Muscle of leg (tissue), 11 donors: ENCODE data around the gene TUBE1. TPM values are rescaled to one million over a fixed set of nuclear protein-coding genes. Genes with fewer than 3 reads are reported as not detected.
"Not testable (repeated sequence)": the region's sequence is repeated elsewhere in the genome, so short reads cannot be mapped to it uniquely, and the experiment has no call there.

Source experiments
- DNase-seq: peaks from one replicate; pipeline ENCODE4 v3.0.0; 2013
- H3K27ac ChIP-seq: one replicate; pipeline ENCODE4 v1.5.1; 2013; ENCODE audit warnings: mild to moderate bottlenecking, low read length, control low read depth
- H3K27me3 ChIP-seq: one replicate; pipeline ENCODE4 v1.6.1; 2013; ENCODE audit warnings: low read length; ENCODE audit not compliant: control insufficient read depth, insufficient read depth
- H3K36me3 ChIP-seq: one replicate; pipeline ENCODE4 v1.6.1; 2013; ENCODE audit warnings: low read length; ENCODE audit not compliant: control insufficient read depth, insufficient read depth
- H3K4me1 ChIP-seq: one replicate; pipeline ENCODE4 v1.6.1; 2013; ENCODE audit warnings: low read length; ENCODE audit not compliant: control insufficient read depth, insufficient read depth
- H3K4me3 ChIP-seq: one replicate; pipeline ENCODE4 v1.5.1; 2013; ENCODE audit warnings: low read length, control low read depth
- H3K9me3 ChIP-seq: replicated peaks from 2 replicates; pipeline ENCODE4 v1.6.1; 2013; ENCODE audit warnings: low read depth, low read length; ENCODE audit not compliant: control insufficient read depth
- WGBS: methylation state at CpG from one replicate; pipeline ENCODE4 v1.1.5; 2013; ENCODE audit warnings: missing lambda C conversion rate; ENCODE audit not compliant: insufficient coverage; 5-methylcytosine and 5-hydroxymethylcytosine counted together
- polyA plus RNA-seq, 8 donors: library from polyadenylated mRNA; unstranded; fragments of 120-200 nt; gene quantifications; one replicate each; pipeline versions ENCODE4 v1.2.1 to v1.2.3, GENCODE V29; 2013; ENCODE audit warnings: inconsistent platforms in 1 of 8, low replicate concordance in 1 of 8; ENCODE audit not compliant: insufficient read length in 8 of 8, insufficient read depth in 1 of 8
- total RNA-seq: library from RNA; stranded (reverse); fragments of 120-200 nt; gene quantifications from one replicate; pipeline ENCODE4 v1.2.4, GENCODE V29; 2013

TUBE1 gene
- total and polyA plus RNA-seq, 9 donors: 12.9 to 26.3 (median 18.7) TPM

GRCh38 chr6:112049026-112049799, 38.1 kb downstream of the TUBE1 start:
- no peaks in the 10 kb centered on the region for H3K36me3 ChIP-seq
- 100% methylated on average over 1 of the region's 6 CpGs for WGBS
- DNase-seq: no peak
- no peaks in the 10 kb centered on the region for H3K27me3 ChIP-seq
- H3K4me1 ChIP-seq: no peaks in the 10 kb centered on the region
- no peak overlapping the region for H3K4me3 ChIP-seq
- H3K9me3 ChIP-seq: no peaks in the 10 kb centered on the region
- H3K27ac ChIP-seq: no peak overlapping the region

DNA sequence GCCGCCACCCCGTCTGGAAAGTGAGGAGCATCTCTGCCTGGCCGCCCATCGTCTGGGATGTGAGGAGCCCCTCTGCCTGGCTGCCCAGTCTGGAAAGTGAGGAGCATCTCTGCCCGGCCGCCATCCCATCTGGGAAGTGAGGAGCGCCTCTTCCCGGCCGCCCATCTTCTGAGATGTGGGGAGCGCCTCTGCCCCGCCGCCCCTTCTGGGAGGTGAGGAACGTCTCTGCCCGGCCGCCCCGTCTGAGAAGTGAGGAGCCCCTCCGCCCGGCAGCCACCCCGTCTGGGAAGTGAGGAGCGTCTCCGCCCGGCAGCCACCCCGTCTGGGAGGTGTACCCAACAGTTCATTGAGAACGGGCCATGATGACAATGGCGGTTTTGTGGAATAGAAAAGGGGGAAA, 39.8 kb downstream of the TUBE1 start:
- not testable (repeated sequence) for H3K36me3 ChIP-seq, H3K27ac ChIP-seq, DNase-seq, H3K9me3 ChIP-seq, H3K27me3 ChIP-seq, H3K4me1 ChIP-seq, H3K4me3 ChIP-seq
- WGBS: 96% methylated on average over 13 of the region's 25 CpGs

DNA sequence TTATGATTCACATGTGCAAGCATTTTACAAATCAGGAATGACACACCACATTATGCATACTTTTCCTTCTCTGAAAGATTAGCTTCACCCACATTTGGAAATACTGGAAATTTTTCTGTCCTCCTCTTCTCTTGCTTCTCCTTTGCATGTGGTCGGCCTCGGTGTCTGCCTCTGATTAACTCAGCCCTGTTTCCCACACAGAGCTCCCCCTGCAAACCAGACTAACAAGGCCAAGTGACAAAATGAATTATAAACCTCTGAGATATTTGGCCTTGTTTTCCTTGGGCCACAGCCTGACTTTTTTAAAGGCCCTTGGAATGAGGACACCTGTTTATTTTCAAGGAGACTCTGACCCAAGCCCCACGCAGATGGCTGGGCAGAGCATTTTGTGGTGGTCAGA, 42.4 kb downstream of the TUBE1 start:
- no peak overlapping the region for H3K27ac ChIP-seq
- H3K9me3 ChIP-seq: no peaks in the 10 kb centered on the region
- no peaks in the 10 kb centered on the region for H3K27me3 ChIP-seq
- H3K4me1 ChIP-seq: peaks cover 4% of the 10 kb centered on the region
- no peak for DNase-seq
- no peaks in the 10 kb centered on the region for H3K36me3 ChIP-seq
- WGBS: 37% methylated on average over 2 of the region's 3 CpGs
- H3K4me3 ChIP-seq: no peak overlapping the region

- Histone ChIP-seq H3K9me3 (no peaks in the 10 kb centered on the region), H3K27ac (no peak overlapping the region), H3K4me3 (no peak overlapping the region), H3K36me3 (no peaks in the 10 kb centered on the region), H3K4me1 (peaks cover 6% of the 10 kb centered on the region), H3K27me3 (no peaks in the 10 kb centered on the region)
- no peak for DNase-seq
- WGBS: 79% methylated on average over 3 of the region's 8 CpGs
Observed at GRCh38 chr6:112044196-112044595, 43.1 kb downstream of the TUBE1 start.

DNA sequence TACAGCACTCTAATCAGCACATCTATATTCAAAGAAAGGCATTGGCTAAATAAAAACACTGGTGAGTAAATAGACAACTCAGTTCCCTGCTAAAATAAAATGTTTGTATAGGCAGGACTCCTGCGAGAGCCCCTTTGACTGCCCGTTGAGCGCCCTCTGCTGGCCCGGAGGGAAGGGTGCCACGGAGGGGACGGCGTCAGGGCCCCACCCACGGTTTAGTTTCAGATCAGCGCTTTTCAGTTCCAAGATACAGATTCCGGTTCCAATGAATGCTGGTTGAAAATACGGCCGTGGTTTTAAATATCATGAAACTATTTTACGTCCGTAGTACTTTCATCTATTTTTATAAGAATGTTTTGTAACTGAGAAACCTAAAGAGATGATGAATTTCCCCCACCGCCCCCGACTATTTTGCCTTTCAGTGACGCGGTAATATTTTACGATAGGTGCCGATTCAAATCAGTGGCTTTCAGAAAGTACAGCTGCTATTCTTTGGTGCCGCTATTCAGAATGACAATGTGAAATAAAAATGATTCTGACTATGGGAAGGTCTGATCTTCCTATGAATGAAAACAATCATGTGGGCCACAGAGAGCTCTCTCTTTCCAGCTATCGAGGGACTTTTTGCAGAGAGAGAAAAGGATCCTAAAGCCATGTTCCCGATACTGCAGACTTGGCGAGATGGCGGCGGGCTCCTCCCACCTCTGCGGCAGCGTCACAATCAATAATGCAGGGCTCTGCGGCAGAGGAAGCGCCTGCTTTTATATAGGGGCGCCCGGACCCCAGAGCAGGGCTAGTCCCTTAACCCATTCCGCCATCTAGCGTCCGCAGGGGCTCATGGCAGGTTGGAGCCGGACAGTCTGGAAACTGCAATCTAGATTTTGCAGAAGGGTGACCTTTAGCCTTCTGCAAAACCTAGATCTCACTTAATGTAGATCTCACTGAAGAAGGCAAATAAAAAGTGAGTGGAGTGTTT, 44.0 kb downstream of the TUBE1 start:
- Histone ChIP-seq H3K4me3 (peak overlapping the region; percentile 63), H3K27me3 (no peaks in the 10 kb centered on the region), H3K27ac (peak overlapping the region; percentile 98), H3K4me1 (peaks cover 11% of the 10 kb centered on the region), H3K9me3 (no peaks in the 10 kb centered on the region), H3K36me3 (no peaks in the 10 kb centered on the region)
- 0% methylated on average over 23 of the region's 36 CpGs for WGBS
- peak; percentile 97 for DNase-seq

DNA sequence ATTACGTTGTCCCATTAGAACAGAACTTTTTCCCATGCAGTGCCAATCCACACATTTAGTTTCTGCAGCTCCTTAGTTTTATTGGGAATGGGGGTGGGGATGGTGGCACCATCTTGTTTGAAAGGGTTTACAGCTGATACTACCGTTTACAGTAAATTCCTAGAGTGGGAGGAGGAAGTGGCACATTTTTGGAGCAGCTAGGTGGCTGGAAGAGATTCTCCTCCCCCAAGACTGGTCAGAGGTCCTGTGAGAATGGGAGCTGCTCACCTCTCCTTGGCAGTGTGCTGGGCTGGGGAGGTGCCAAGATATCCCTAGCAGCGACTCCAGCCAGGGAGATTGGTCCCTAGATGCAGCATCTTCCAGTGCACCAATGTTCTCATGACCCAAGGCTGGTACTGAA, 45.7 kb downstream of the TUBE1 start:
- 75% methylated on average over 1 of the region's 3 CpGs for WGBS
- Histone ChIP-seq H3K4me1 (peaks cover 20% of the 10 kb centered on the region), H3K27ac (no peak overlapping the region), H3K4me3 (no peak overlapping the region), H3K27me3 (no peaks in the 10 kb centered on the region), H3K9me3 (no peaks in the 10 kb centered on the region), H3K36me3 (no peaks in the 10 kb centered on the region)
- DNase-seq: no peak

- DNase-seq: no peak
- H3K4me3 ChIP-seq: no peak overlapping the region
- peaks cover 20% of the 10 kb centered on the region for H3K4me1 ChIP-seq
- no peaks in the 10 kb centered on the region for H3K36me3 ChIP-seq
- H3K9me3 ChIP-seq: no peaks in the 10 kb centered on the region
- no peak overlapping the region for H3K27ac ChIP-seq
- 56% methylated on average over 1 of the region's 1 CpG for WGBS
- H3K27me3 ChIP-seq: no peaks in the 10 kb centered on the region
Observed at GRCh38 chr6:112040956-112041355, 46.3 kb downstream of the TUBE1 start.

- DNase-seq: no peak
- H3K27me3 ChIP-seq: no peaks in the 10 kb centered on the region
- no peaks in the 10 kb centered on the region for H3K9me3 ChIP-seq
- H3K36me3 ChIP-seq: no peaks in the 10 kb centered on the region
- H3K4me3 ChIP-seq: no peak overlapping the region
- WGBS: 80% methylated on average over 1 of the region's 2 CpGs
- peaks cover 22% of the 10 kb centered on the region for H3K4me1 ChIP-seq
- no peak overlapping the region for H3K27ac ChIP-seq
Observed at GRCh38 chr6:112039431-112039770, 47.9 kb downstream of the TUBE1 start.

- H3K4me3 ChIP-seq: no peak overlapping the region
- peaks cover 25% of the 10 kb centered on the region for H3K4me1 ChIP-seq
- no peaks in the 10 kb centered on the region for H3K9me3 ChIP-seq
- no peaks in the 10 kb centered on the region for H3K36me3 ChIP-seq
- WGBS: 80% methylated on average over 8 of the region's 15 CpGs
- H3K27ac ChIP-seq: no peak overlapping the region
- H3K27me3 ChIP-seq: no peaks in the 10 kb centered on the region
- no peak for DNase-seq
Observed at GRCh38 chr6:112038756-112039430, 48.4 kb downstream of the TUBE1 start.

DNA sequence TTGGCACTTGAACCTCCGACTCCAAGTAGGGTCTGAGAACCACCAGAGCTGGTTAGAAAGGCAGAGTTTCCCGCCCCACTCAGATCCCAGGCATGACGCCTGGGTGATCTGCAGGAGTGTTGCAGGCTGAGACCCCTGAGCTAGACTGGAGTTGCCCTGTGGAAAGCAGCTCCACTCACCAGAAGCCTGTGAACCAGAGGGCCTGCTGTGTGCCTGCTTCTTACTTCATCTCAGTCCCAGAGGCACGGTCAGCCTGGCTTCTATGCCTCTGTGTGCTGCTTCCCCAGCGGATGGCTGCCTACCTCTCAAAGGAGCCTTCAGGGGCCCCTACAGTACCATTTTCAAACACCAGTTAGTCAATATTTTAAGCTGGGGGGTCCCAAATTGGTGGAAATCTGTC, 49.0 kb downstream of the TUBE1 start:
- WGBS: 59% methylated on average over 3 of the region's 5 CpGs
- DNase-seq: no peak
- peak overlapping the region; percentile 54 for H3K27ac ChIP-seq

More for the DNA sequence above, 49.0 kb downstream of the TUBE1 start:
- no peaks in the 10 kb centered on the region for H3K27me3 ChIP-seq
- H3K9me3 ChIP-seq: no peaks in the 10 kb centered on the region
- H3K4me3 ChIP-seq: no peak overlapping the region
- no peaks in the 10 kb centered on the region for H3K36me3 ChIP-seq
- peaks cover 26% of the 10 kb centered on the region for H3K4me1 ChIP-seq
